Left lung (tissue), 10 donors: Measurements from ENCODE around the gene DENND1A. TPM values are rescaled to one million over a fixed set of nuclear protein-coding genes. Genes with fewer than 3 reads are reported as not detected.

Experiments used
- ATAC-seq: fragments of 200-7000 bp; cut with Tn5 transposase; one replicate; pipeline ENCODE4 v1.9.1; 2020; ENCODE audit warnings: moderate library complexity
- DNase-seq, 4 donors: peaks; one replicate each; pipeline ENCODE4 v3.0.0-alpha.2; 2013 to 2020
- H3K27ac ChIP-seq, 2 donors: fragments of 200-600 bp; sonication (generic) in 1 of 2; one replicate each; pipeline versions ENCODE4 v1.5.0 to v1.8.0; 2020 to 2021
- H3K27me3 ChIP-seq, 2 donors: fragments of 200-600 bp; sonication (generic) in 1 of 2; one replicate each; pipeline versions ENCODE4 v1.5.0 to v1.8.0; 2020 to 2021
- H3K36me3 ChIP-seq, 2 donors: fragments of 200-600 bp; sonication (generic) in 1 of 2; one replicate each; pipeline versions ENCODE4 v1.5.0 to v1.8.0; 2020 to 2021
- H3K4me1 ChIP-seq, 2 donors: fragments of 200-600 bp; one replicate each; pipeline ENCODE4 v1.8.0; 2021
- H3K4me3 ChIP-seq, 2 donors: fragments of 200-600 bp; sonication (generic) in 1 of 2; one replicate each; pipeline versions ENCODE4 v1.5.0 to v1.8.0; 2020 to 2021; ENCODE audit warnings: mild to moderate bottlenecking in 1 of 2
- H3K9me3 ChIP-seq, 2 donors: fragments of 200-600 bp; sonication (generic) in 1 of 2; one replicate each; pipeline versions ENCODE4 v1.5.0 to v1.8.0; 2020 to 2021
- intact Hi-C, 2 donors: fragments of 100-400 bp; cut with DNase I; formaldehyde crosslinking; loops; one replicate each; pipeline versions ENCODE4 v1.11.2 to v1.14.2; 2022
- polyA plus RNA-seq, 6 donors: library from polyadenylated mRNA; unstranded; fragments of 120-200 nt; gene quantifications; one replicate each; pipeline ENCODE4 v1.2.1, GENCODE V29; 2013; ENCODE audit not compliant: insufficient read length in 6 of 6
- total RNA-seq, 2 donors: library from RNA; stranded (reverse); fragmentation: NEBNext Ultra II Directional; extraction: Animal tissue kit (Norgen Biotek cat#: 25700); gene quantifications; one replicate each; pipeline ENCODE4 v1.2.1, GENCODE V29; 2021
- TF ChIP-seq, protein P1 (sequence below), 2 donors: fragments of 200-600 bp; sonication (generic) in 1 of 2; IDR thresholded peaks; one replicate each; pipeline versions ENCODE4 v1.5.0 to v1.8.0; 2021; ENCODE audit warnings: antibody characterized with exemption in 2 of 2
- donor health status: DM: no; HTN: yes; CAD: no.
- donor health status: DM: no; HTN: no; CAD: no.

DENND1A gene
- total and polyA plus RNA-seq, 8 donors: 8.3 to 23.2 (median 9.7) TPM

DNA sequence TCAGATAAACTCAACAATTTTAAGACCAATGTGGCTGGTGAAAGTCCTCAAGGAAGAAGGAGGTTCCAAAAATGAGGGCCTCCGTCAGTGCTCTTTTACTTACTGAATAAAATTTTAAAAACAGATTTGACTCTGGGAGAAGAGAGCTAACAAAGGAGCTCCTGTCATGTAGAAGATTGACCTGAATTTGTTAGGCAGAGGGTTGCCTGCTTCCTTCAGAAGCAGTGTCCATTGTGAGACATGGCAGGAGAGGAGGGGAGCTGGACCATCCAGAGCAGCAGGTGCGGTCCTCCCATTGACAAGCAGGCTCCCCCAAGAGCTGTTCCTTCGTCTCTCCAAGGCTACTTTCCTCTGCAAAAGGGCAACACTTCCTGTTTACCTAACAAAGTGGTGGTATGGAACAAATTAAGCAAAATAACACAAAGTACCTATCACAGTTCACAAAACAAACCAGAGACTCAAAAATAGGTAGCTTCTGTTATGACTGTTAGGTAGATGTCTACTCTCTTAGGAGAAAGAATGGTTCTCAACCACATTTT, 238.1 kb downstream of the DENND1A start:
- DNase-seq (no peak), ATAC-seq (no peak)
- TF ChIP-seq, protein P1, sequence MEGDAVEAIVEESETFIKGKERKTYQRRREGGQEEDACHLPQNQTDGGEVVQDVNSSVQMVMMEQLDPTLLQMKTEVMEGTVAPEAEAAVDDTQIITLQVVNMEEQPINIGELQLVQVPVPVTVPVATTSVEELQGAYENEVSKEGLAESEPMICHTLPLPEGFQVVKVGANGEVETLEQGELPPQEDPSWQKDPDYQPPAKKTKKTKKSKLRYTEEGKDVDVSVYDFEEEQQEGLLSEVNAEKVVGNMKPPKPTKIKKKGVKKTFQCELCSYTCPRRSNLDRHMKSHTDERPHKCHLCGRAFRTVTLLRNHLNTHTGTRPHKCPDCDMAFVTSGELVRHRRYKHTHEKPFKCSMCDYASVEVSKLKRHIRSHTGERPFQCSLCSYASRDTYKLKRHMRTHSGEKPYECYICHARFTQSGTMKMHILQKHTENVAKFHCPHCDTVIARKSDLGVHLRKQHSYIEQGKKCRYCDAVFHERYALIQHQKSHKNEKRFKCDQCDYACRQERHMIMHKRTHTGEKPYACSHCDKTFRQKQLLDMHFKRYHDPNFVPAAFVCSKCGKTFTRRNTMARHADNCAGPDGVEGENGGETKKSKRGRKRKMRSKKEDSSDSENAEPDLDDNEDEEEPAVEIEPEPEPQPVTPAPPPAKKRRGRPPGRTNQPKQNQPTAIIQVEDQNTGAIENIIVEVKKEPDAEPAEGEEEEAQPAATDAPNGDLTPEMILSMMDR (IDR thresholded peaks at IDR 0.05): no peak
- intact Hi-C loops: no loop called here
- Histone ChIP-seq H3K36me3 (no peaks in the 10 kb centered on the region), H3K9me3 (no peaks in the 10 kb centered on the region), H3K4me1 (peaks cover 2 to 7% of the 10 kb centered on the region in 2 donors), H3K27ac (no peak overlapping the region), H3K27me3 (no peaks in the 10 kb centered on the region), H3K4me3 (no peak overlapping the region)

DNA sequence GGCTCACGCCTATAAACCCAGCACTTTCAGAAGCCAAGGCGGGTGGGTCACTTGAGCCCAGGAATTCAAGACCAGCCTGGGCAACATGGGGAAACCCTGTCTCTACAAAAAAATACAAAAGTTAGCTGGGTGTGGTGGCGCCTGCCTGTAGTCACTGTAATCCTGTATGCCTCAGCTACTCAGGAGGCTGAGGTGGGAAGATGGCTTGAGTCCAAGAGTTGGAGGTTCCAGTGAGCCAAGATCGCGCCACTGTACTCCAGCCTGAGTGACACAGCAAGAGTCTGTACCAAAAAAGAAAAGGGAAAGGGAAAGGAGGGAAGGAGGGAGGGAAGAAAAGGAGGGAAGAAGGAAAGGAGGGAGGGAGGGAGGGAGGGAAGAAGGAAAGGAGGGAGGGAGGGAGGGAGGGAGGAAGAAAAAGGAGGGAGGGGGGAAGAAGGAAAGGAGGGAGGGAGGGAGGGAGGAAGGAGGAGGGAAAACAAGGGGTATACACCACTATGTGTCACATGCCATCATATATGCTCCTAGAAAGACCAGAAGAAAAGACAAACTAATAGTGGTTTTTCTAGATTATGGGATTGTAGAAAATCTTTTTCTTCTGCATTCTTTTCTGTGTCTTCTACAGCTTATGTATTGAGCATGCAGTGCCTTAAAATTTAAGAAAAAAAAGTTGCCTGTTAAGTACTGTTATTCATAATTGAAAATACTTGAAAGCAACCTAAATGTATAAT, 240.1 kb downstream of the DENND1A start:
- no peak overlapping the region for H3K27ac ChIP-seq

DNA sequence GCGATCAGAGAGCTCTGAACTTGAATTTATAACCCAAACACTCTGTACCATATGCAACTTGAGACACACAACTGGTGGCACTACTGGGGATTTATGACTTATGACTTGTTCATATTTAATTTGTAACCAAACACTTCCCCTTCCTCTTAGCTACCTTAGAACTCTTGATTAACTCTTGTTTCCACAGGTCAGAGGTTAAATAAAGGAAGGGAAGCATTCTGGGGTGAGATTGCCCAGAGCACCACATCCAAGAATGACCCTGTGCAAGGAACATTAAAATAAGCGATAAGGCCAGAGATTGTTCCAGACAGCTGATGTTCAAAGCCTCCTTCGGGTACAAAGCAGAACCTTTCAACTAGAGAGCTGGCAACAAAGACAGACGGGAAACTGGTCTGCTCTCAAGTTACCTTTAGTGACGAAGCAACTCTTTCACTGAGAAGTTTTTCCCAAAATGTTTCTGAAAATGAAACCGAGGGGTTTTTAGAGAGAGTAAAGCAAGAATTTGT, 242.6 kb downstream of the DENND1A start:
- Histone ChIP-seq H3K27me3 (no peaks in the 10 kb centered on the region), H3K4me1 (peaks cover 6 to 7% of the 10 kb centered on the region in 2 donors), H3K4me3 (no peak overlapping the region), H3K36me3 (no peaks in the 10 kb centered on the region), H3K9me3 (no peaks in the 10 kb centered on the region), H3K27ac (no peak overlapping the region)
- TF ChIP-seq, protein P1 (IDR thresholded peaks at IDR 0.05): no peak
- DNase-seq (no peak), ATAC-seq (peak; percentile 33)
- intact Hi-C loops: no loop called here

More for the DNA sequence above, 240.1 kb downstream of the DENND1A start:
- DNase-seq: no peak
- H3K36me3 ChIP-seq: no peaks in the 10 kb centered on the region
- intact Hi-C loops: no loop called here
- H3K27me3 ChIP-seq: no peaks in the 10 kb centered on the region
- TF ChIP-seq, protein P1 (IDR thresholded peaks at IDR 0.05): no peak
- H3K4me3 ChIP-seq: no peak overlapping the region
- H3K9me3 ChIP-seq: no peaks in the 10 kb centered on the region
- peaks cover 6 to 7% of the 10 kb centered on the region in 2 donors for H3K4me1 ChIP-seq
- no peak for ATAC-seq

DNA sequence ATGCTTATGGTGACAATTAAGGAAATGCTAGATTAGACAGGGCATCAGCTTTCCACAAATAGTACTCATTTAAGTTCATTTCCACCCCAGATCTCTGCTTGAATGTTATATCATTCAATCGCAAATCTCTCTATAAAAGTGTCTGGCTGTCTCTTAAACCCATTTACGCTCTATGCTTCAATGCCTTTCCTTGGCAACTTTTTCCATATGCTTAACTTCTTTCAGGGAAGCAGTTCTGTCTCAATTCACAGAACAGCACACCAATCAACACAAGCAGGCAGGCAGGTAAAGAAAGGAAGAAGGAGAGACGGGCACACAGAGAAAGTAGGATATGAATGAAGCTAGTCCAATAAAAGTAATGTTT, 243.1 kb downstream of the DENND1A start:
- peaks cover 6 to 7% of the 10 kb centered on the region in 2 donors for H3K4me1 ChIP-seq
- TF ChIP-seq, protein P1 (IDR thresholded peaks at IDR 0.05): no peak
- H3K9me3 ChIP-seq: no peaks in the 10 kb centered on the region
- DNase-seq: no peak
- no peaks in the 10 kb centered on the region for H3K27me3 ChIP-seq
- H3K36me3 ChIP-seq: no peaks in the 10 kb centered on the region
- H3K27ac ChIP-seq: no peak overlapping the region
- no peak overlapping the region for H3K4me3 ChIP-seq
- intact Hi-C loops: no loop called here
- no peak for ATAC-seq

DNA sequence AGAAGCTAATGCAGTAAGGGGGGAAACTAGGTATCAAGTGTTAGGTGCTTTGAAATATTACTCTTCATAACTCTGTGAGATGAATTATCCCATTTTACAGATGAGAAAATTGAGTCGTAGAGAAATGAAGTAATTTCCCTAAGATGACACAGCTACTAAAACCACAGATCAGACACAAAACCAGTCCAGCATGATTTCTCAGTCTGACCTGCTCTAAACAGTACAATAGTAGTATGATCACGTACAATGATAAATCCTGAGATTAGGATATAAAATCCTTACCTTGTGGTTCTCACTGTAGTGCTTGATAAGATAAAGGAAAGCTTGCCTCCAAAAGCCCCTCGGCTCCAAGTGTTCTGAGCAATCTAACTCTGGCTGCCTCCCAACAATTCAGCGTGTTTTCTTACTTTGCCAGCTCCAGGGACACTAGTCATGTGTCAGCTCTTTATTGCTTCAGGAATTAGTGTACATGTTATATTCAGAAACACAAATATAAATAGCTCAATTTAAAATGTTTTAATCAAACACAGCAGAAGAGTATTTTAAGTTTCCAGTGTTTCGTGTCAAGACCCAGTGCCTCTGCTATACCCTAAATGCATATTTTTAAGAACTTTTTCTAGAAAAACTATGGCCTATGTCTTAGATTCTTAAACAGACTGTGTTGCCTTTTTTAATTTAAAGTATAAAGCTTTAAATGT, 243.6 kb downstream of the DENND1A start:
- Histone ChIP-seq H3K27ac (no peak overlapping the region), H3K4me1 (peaks cover 6 to 7% of the 10 kb centered on the region in 2 donors), H3K36me3 (no peaks in the 10 kb centered on the region), H3K4me3 (no peak overlapping the region), H3K9me3 (no peaks in the 10 kb centered on the region), H3K27me3 (no peaks in the 10 kb centered on the region)
- TF ChIP-seq, protein P1 (IDR thresholded peaks at IDR 0.05): no peak
- intact Hi-C loops: no loop called here
- DNase-seq (peak in 2 of 4 donors; percentile 43 to 69), ATAC-seq (peak; percentile 69)
